Measurements from ENCODE around the gene TTYH1. TPM values are rescaled to one million over a fixed set of nuclear protein-coding genes. Genes with fewer than 3 reads are reported as not detected.
"Not testable (repeated sequence)": the region's sequence is repeated elsewhere in the genome, so short reads cannot be mapped to it uniquely, and the experiment has no call there.

Gene TTYH1
- total RNA-seq, 1 donor from 2014 or later: not detected

DNA sequence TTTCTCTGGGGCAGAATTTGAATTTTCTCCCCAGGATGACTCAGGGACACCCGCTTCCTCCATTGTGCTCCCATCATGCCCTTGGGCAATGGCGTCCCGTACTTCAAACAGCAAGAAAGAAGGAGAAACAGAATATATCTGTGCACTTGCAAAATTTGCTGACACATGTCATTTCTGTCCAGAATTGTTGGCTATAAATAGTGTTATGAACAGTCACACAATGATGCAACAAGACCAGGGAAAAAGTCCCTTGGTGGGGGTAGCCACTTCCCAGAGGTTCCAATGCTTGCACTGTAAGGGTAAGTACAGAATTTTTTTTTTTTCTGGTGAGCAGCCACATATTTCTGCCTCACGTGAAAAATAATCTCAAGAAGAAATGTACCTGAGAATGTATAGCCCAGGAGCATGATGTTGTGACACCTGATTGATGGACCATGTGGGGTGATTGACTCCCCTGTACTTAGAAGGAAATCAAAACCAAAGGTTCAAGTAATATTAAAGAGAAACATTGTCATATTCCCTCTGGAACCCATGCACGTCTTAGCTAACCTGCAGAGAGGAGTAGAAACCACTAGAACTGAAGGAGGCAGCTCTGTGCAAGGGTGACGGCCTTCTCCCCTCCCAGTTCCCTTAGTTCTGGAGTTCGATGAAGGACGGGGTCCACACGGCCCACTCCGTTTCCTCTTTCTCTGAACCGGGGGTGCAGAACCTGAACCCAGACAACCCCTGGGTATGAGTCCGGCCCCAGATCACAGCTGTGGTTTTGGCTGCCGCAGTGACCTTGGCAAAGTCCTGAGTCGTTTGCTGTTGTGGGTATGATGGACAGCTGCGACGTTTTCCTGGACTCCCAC is 41.3 kb upstream of the TTYH1 start:
- no peak overlapping the region for H3K4me3 Mint-ChIP-seq (ENCODE audit: unreplicated experiment)
- H3K9me3 Mint-ChIP-seq (ENCODE audit: unreplicated experiment): peaks cover 10% of the 10 kb centered on the region
- H3K27me3 Mint-ChIP-seq (ENCODE audit: unreplicated experiment): no peaks in the 10 kb centered on the region
- TF ChIP-seq, protein P1, sequence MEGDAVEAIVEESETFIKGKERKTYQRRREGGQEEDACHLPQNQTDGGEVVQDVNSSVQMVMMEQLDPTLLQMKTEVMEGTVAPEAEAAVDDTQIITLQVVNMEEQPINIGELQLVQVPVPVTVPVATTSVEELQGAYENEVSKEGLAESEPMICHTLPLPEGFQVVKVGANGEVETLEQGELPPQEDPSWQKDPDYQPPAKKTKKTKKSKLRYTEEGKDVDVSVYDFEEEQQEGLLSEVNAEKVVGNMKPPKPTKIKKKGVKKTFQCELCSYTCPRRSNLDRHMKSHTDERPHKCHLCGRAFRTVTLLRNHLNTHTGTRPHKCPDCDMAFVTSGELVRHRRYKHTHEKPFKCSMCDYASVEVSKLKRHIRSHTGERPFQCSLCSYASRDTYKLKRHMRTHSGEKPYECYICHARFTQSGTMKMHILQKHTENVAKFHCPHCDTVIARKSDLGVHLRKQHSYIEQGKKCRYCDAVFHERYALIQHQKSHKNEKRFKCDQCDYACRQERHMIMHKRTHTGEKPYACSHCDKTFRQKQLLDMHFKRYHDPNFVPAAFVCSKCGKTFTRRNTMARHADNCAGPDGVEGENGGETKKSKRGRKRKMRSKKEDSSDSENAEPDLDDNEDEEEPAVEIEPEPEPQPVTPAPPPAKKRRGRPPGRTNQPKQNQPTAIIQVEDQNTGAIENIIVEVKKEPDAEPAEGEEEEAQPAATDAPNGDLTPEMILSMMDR (IDR thresholded peaks at IDR 0.05): no peak
- H3K36me3 Mint-ChIP-seq (ENCODE audit: unreplicated experiment): no peaks in the 10 kb centered on the region
- H3K27ac Mint-ChIP-seq (ENCODE audit: unreplicated experiment): no peak overlapping the region
- DNase-seq (ENCODE audit: extremely low spot score, unreplicated experiment): no peak
- H3K4me1 Mint-ChIP-seq (ENCODE audit: unreplicated experiment): no peaks in the 10 kb centered on the region

DNA sequence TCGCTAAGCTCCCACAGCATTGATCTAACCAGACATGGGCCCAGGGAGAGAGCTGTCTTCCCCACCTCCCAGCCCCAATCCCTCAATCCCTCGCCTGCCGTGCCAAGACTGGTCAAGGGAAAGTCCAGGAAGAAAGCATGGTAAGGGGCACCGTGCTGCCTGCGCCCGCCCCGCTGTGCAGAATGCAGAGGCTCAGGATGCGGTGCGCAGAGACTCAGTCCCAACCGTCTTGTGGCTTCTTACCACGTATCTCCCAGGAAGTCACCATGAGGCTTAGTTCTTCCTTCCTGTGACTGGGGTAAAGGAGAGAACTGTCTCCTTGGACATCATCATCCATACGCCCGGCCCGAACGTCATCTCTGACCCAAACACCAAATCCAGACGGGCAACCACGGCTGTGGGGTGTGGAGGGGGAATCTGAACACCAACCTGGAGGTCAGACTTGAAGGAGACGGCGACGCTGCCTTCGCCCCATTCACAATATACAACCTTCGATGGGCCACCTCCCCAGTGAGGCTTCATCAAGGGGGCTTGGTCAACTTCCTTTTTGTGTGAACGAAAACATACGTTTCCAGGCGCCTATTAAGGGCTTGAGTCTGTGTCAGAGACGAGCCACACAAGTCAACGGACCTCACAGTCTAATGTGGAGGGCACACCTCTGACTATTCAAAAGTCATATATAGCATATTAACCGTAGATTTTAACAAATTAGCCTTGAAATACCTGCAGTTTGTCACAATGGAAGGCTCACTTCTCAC is 39.9 kb upstream of the TTYH1 start:
- H3K27me3 Mint-ChIP-seq (ENCODE audit: unreplicated experiment); DNase-seq (ENCODE audit: extremely low spot score, unreplicated experiment); H3K4me1 Mint-ChIP-seq (ENCODE audit: unreplicated experiment); H3K36me3 Mint-ChIP-seq (ENCODE audit: unreplicated experiment); H3K4me3 Mint-ChIP-seq (ENCODE audit: unreplicated experiment); H3K27ac Mint-ChIP-seq (ENCODE audit: unreplicated experiment): not testable (repeated sequence)
- peaks cover 16% of the 10 kb centered on the region for H3K9me3 Mint-ChIP-seq (ENCODE audit: unreplicated experiment)

DNA sequence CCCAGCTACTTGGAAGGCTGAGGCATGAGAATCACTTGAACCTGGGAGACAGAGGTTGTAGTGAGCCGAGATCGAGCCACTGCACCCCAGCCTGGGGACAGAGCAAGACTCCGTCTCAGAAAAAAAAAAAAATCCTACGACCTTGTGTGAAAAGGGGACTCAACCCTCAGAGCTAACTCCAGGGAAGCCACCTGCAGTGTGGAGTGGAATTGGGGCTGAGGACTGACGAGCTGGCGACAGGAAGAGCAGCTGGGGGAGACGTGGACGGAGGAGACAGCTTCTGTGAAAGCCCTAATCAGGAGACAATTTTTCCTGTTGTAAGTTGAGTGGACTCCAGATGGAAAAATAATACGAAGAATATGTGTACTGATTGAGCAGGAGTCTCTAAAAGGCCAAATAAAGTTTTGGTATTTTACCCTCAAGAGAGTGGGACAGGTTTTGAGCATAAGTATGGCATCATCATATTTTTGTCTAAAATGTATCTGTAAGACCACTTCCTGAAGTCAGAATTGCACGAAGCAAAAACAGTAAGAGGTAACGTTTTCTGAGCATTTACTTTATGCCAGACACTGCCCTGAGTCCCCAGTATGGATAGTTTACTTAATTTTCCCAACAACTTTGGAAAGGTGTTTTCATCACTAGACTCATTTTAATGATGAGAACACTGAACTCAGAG is 38.5 kb upstream of the TTYH1 start:
- Mint-ChIP-seq H3K27me3 (ENCODE audit: unreplicated experiment) (no peaks in the 10 kb centered on the region), H3K27ac (ENCODE audit: unreplicated experiment) (no peak overlapping the region), H3K4me1 (ENCODE audit: unreplicated experiment) (no peaks in the 10 kb centered on the region), H3K4me3 (ENCODE audit: unreplicated experiment) (no peak overlapping the region), H3K9me3 (ENCODE audit: unreplicated experiment) (peaks cover 13% of the 10 kb centered on the region), H3K36me3 (ENCODE audit: unreplicated experiment) (no peaks in the 10 kb centered on the region)
- DNase-seq (ENCODE audit: extremely low spot score, unreplicated experiment): no peak
- TF ChIP-seq, protein P1 (IDR thresholded peaks at IDR 0.05): no peak

DNA sequence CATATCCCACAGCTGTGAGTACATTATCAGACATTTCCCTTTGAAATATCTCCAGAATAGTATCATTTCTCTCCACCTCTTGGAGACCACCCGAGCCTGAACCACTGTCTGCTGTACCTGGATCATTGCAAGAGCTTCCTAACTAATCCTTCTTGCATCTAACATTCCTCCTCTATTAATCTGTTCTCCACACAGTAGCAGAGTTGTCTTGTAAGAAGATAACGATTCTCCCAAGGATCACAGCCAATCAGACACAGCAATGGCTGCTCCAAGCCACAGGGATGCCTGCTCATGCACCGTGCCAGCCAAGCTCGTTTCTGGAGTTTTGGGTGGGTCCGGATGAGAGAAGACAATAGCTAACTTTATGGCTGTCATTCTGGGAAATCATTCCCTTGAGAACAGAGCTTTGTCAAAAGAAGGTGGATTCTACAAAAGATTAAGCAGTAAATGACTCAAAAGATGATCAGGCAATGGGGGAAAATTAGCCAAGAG is 36.0 kb upstream of the TTYH1 start:
- Mint-ChIP-seq H3K9me3 (ENCODE audit: unreplicated experiment) (peaks cover 12% of the 10 kb centered on the region), H3K27ac (ENCODE audit: unreplicated experiment) (no peak overlapping the region)

DNA sequence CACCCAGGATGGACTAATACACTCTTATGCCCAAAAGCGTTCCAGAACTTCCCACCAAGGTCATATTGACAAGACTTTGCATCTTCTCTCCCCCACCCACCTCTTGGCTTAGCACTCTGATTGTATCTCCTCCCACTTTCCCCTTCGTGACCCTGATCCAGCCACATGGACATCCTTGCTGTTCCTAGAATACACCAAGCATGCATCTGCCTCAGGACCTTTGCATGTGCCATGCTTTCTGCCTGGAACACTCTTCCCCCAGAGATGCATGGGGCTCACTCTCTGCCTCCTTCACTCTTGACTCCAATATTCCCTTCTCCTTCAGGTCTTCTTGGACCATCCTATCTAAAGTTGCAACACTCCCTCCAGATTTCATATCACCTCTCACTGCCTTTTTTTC is 34.4 kb upstream of the TTYH1 start:
- Mint-ChIP-seq H3K9me3 (ENCODE audit: unreplicated experiment) (peaks cover 12% of the 10 kb centered on the region), H3K27ac (ENCODE audit: unreplicated experiment) (no peak overlapping the region), H3K27me3 (ENCODE audit: unreplicated experiment) (no peaks in the 10 kb centered on the region), H3K4me3 (ENCODE audit: unreplicated experiment) (no peak overlapping the region), H3K4me1 (ENCODE audit: unreplicated experiment) (no peaks in the 10 kb centered on the region), H3K36me3 (ENCODE audit: unreplicated experiment) (no peaks in the 10 kb centered on the region)
- no peak for DNase-seq (ENCODE audit: extremely low spot score, unreplicated experiment)
- TF ChIP-seq, protein P1 (IDR thresholded peaks at IDR 0.05): no peak

More for the DNA sequence above, 36.0 kb upstream of the TTYH1 start:
- TF ChIP-seq, protein P1 (IDR thresholded peaks at IDR 0.05): no peak
- no peak for DNase-seq (ENCODE audit: extremely low spot score, unreplicated experiment)
- no peak overlapping the region for H3K4me3 Mint-ChIP-seq (ENCODE audit: unreplicated experiment)
- no peaks in the 10 kb centered on the region for H3K27me3 Mint-ChIP-seq (ENCODE audit: unreplicated experiment)
- H3K36me3 Mint-ChIP-seq (ENCODE audit: unreplicated experiment): no peaks in the 10 kb centered on the region
- no peaks in the 10 kb centered on the region for H3K4me1 Mint-ChIP-seq (ENCODE audit: unreplicated experiment)

DNA sequence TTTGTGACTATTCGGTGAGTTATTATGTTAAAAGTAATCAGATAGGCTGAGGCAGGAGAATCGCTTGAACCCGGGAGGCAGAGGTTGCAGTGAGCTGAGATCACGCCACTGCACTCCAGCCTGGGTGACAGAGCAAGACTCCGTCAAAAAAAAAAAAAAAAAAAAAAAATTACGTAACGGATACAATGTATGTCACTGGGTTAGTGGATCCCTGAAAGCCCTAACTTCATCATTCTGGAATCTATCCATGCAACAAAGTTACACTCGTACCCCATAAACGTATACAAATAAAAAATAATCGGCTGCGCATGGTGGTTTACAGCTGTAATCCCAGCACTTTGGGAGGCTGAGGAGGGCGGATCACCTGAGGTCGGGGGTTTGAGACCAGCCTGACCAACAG is 33.2 kb upstream of the TTYH1 start:
- not testable (repeated sequence) for DNase-seq (ENCODE audit: extremely low spot score, unreplicated experiment); H3K27ac Mint-ChIP-seq (ENCODE audit: unreplicated experiment); H3K27me3 Mint-ChIP-seq (ENCODE audit: unreplicated experiment)

More for the DNA sequence above, 33.2 kb upstream of the TTYH1 start:
- H3K9me3 Mint-ChIP-seq (ENCODE audit: unreplicated experiment); H3K4me3 Mint-ChIP-seq (ENCODE audit: unreplicated experiment); H3K4me1 Mint-ChIP-seq (ENCODE audit: unreplicated experiment); H3K36me3 Mint-ChIP-seq (ENCODE audit: unreplicated experiment): not testable (repeated sequence)

Measured in osteocyte (in vitro differentiated cells).